Fibroblast of skin of abdomen (primary cell): ENCODE results near the gene FAM222A.

ENCODE experiments used
- DNase-seq: peaks from one replicate; pipeline ENCODE4 v3.0.0-alpha.2; 2013

FAM222A gene

DNA sequence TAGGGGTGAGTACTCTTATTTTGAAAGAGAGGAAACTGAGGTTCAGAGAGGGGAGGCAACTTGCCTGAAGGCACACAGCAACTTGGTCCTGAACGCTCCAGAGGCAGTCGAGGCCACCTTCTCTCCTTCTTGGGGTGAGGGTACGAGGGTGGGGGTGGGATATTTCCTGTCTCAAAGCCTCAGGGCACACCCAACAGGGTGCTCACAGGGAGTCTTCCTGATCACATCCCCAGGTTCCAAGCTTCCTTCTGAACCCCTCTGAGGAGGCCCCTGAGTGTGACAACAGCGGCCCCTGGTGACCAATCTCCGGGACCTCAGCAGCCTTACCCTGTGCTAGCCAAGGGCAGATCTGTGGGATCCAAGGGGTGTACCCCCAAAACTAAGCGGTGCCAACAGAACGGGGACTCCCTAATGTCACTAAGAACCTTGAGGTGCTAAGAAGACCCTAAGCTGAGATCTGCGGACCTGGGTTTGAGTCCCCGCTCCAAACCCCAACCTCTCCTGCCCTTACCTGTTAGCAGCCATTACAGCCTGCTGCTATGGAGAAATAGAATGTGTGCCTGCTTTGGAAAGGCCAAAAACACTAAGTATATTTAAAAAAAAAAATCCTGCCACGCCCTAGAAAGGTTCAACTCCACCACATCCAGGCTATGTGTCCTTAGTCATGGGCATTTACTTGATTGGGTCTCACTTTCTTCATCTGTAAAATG is 61.7 kb downstream of the FAM222A start:
- DNase-seq: peak; percentile 61

DNA sequence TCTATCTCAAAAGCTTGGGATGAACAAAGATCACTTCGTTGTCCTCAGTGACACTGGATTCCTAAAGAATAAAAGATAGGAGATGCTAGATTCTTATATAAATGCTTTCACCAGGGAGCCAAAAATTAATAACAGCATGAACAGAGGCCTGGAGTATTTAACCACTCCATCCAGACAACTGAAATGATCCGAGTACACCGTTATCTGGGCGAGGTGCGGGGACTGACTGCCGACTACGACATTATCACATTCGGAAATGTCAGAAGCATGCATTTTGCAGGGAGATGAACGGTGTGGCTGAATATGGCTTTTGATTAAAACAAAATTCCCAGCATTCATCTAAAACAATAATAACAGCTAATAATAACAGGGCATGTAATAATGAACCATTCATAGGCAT is 63.0 kb downstream of the FAM222A start:
- DNase-seq: no peak

DNA sequence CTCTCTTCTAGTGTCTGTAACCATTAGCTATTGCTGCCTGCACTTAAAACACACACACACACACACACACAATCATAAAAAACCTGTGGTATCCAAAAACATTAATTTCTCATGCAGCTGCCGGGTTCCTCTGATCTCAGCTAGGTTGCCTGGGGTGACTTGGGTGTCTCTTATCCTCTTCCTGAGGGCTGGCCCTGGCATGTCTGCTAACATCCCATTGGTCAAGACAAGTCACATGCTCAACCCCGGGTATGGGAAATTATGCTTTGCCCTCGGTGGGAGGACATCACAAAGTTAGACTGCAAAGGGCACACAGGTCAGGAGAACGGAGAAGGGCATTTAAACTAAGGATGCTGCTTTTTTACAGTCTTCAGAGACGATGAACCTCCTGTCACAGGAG is 63.9 kb downstream of the FAM222A start:
- DNase-seq: no peak

DNA sequence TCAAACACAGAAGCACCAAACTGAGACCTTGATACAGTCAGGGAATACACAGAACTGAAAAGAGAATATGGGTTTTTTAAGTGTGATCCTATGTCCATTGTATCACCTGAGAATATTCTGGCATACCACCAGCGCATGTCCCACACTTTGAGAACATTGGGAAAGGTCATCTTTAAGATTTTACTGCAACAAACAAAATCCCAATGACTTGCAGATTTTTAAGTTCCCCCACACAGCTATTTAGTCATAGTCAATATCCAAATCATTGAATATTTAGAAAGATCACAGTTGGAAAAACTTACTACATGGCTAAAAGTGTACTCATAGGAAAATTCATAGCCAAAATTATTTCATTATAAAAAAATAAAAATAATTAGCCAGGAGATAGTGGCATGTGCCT is 65.1 kb downstream of the FAM222A start:
- DNase-seq: no peak

DNA sequence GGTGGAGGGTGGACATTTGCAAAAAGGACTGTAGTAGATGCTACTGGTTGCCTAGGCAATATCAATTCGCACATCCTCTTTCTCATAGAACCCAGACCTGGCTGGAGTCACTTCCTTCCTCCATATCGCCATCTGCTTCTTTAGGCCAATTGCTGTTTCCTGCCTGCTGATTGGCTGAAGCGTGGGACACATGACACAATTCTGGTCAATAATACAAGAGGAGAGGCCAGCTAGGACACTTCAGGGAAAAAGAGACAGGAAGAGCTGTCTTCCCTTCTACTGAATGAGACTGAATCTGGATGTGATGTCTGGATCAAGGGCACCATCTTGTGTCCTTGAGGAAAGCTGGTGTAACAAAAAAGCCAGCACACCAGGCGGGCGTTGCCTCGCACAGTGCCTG is 65.8 kb downstream of the FAM222A start:
- DNase-seq: no peak

DNA sequence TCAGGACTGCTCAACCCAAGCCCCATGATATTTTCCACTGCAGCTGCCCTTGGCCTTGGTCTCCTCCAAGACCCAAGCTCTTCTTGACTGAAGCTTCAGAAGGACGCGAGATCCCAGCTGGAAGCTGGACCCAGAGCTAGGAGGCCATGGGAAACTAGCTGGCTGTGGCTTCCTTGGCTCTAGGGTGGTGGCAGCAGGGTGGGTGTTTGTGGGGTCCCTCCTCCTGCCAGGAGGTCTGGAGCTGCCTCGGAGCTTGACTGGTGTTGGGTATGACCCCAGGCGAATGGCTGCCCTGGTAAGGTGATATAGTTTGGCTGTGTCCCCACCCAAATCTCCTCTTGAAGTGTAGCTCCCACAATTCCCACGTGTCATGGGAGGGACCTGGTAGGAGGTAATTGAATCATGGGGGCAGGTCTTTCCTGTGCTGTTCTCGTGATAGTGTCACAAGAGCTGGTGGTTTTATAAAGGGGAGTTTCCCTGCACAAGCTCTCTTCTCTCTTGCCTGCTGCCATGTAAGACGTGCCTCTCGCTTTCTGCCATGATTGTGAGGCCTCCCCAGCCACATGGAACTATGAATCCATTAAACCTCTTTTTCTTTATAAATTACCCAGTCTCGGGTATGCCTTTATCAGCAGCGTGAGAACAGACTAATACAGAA is 68.2 kb downstream of the FAM222A start:
- no peak for DNase-seq

DNA sequence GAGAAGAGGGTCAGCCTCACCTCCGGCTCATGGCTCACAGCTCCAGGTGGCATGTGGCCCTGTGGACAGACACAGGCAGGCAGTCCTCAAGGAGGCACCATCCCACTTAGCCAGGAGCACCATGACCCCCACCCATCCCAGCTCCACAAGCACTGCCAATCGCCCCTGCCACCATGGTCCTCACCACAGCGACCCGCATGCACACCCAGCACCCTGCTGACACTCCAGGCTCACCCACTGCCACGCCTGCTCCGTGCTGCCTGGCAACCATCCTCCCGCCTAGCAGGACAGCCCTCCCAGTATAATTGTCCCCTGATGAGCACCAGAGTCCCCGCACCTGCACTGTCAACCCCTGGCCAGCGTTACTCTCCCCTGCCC is 68.7 kb downstream of the FAM222A start:
- DNase-seq: no peak

DNA sequence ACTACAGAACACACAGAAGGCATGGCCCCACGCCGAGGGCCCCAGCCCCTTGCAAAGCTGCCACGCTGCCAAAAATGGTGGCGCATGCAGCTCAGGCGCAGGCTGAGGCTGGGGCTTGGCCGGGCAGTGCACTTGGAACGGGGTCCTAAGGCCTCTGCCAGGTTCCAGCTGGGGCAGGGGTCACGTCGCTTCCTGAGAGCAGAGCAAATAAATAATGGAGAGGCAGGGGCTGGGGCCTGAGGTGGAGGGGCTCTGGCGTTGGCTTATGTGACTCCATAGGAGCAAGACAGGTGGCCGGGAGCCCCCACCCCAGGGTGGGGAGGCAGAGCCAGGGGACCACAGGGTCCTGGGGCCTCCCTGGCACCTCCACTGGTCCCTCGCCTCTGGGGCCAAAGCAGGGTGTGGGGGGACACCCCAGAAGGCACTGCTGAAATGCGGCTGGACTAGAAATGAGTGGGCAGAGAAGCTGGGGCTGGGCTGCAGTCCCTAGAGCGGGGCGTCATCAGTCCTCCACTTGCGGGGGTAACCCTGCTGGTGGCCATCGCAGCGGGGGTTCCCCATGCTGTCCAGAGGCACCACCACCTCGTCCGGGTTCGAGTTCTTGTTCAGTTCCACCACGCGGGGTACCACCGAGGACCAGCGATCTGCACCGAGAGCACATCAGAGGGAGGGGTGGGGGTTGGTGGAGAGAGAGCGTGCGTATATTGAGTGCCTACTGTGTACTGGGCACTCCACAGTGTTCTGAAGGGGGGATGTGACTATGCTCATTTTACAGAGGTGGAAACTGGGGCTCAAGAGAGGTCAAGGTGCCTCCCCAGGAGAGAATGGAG is 69.7 kb downstream of the FAM222A start:
- no peak for DNase-seq

DNA sequence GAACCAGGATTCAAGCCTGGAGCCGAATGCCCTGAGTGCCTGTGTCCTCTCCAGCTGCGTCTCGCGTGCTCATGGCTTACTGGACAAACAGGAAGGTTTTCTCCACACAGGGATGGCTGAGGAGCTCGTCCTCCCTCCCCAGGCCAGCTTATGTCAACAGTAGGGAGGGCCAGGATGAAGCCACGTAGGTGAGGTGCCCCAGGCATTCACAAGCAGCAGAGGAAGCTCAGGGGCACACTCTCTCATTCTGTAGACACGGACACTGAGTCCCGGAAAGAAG is 70.3 kb downstream of the FAM222A start:
- DNase-seq: no peak

DNA sequence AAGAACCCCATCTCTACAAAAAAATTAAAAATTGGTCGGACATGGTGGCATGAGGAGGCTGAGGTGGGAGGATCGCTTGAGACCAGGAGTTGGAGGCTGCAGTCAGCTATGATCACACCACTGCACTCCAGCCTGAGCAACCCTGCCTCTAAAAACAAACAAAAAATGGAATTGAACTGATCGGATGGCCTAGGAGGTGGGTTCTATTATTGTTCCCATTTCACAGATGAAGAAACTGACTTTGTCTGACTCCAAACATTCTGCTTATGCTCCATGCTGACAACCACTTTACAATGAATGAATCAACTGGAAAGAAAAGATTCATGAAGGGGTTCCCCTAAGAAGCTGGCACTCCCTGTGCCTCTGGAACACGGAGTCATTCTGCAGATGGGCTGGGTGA is 72.2 kb downstream of the FAM222A start:
- DNase-seq: no peak

DNA sequence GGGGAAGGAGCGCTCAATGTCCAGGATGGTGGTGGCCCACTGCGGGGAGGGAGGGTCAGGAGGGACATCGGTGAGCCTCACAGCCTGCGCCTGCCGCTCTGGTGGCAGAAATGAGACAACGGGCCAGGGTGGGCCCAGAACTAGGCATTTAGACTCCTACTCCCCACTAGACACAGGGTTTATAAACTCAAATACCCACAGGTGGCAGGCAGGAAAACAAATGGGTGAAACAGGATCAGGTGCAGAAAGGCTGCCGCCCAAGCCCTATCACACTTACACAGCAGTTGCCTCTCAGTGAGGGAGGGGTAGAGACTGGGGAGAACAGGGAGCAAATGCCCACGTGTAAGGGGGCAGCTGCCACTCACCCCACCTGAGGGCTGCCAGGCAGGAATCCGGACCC is 73.2 kb downstream of the FAM222A start:
- DNase-seq: no peak

DNA sequence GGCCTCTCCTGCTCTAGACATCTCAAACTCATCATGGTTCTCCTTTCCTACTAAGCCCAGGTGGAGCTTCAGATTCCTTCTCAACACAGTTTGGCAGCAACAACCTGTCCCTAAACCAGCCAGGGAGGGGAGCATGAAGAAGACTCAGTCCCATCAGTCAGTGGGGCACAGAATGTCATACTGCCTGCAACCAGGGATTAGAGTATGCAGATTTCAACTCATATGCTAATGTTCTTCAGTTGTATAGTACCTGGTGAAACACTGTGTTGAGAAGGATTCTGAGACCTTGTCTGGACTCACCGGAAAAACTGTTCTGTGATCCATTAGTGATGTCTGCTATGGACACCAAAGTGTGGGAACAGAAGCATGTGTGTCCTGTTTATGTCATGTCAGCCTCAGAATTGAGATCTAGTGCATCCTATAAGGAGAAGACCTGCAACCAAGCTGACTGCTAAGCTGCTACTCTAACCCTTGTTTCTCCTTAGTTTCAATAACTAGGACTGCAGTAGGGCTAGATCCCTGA is 76.0 kb downstream of the FAM222A start:
- DNase-seq: no peak

DNA sequence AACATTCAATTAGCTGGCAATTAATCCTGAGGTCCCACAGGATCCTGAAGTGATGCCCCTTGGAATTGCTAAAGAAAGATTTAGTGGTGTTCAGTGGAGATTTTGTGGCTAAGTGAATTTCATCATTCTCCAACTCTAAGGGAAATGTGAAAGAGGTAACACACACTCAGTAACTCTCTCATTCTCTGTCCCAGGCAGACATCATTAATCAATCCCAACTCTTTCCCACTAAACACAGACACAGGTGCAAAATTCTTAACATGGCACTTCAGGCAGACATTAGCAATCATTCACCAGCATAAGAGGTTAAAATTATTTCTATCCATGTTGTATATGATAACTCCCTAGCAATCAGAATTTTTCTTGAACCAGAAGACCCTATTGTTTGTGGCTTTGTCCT is 79.4 kb downstream of the FAM222A start:
- DNase-seq: no peak

DNA sequence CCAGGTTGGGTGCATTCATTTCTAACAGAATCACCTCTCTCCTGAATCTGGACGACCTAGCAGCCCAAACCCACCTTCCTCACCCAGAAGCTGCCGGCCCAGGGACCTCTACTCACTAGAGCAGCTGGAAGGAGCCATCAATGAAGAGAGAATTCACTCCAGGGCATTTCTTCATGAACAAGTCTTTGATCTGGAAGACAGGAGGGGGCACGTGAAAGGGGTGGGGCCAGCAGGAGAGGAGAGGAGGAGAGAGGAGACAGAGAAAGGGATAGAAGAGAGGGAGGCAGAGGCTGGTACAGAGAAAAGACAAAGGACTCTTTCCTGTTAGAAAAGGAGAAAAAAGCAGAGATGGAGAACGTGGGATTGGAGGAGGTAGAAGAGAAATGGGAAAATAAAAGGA is 79.8 kb downstream of the FAM222A start:
- no peak for DNase-seq

DNA sequence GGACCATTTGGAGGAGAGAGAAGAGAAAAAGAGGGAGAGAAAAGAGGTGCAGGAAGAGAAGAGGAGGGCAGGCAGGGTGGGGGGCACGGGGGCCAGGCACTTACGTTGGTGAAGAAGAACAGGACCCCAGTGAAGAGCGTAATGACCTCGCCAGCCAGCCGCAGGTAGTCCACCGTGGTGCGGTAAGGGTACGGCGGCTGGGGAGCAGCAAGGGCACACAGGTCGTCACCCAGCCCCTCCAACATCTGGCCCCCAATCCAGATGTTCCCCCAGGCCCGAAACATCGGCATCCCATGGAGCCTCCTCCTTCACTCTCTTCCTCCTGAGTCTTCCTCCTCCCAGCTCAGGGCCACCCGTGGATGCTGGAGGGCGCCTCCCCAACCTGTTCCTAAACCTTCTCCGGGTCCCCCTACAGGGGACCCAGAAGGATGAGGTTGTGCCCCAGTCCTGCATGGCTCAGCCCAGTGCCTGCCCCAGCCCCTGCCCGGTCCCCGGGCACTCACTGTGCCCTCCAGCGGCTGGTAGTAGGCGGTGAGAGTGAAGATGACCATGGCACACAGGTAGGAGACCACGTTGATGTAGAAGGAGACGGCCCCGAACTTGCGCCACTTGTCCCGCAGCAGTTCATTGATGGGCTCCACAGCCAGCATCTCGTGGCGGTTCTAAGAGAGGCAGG is 80.3 kb downstream of the FAM222A start:
- no peak for DNase-seq

DNA sequence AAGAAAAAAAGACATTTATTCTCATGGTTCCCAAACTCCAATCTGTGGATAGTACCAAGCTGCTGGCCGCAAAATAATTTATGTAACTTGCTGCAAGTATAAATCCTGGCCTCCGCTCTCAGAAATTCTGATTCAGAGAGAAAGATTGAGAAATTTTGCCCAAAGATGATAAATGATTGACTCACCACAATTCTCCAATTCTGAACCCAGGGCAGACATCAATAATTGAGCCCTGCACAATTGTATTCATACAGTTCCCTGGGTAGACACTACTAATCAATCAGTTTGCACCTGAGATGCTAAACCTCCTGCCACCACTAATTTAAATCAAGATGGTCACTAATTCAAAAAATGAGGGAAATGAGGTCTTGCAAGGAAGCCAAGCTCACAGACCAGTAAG is 81.4 kb downstream of the FAM222A start:
- DNase-seq: peak; percentile 41

DNA sequence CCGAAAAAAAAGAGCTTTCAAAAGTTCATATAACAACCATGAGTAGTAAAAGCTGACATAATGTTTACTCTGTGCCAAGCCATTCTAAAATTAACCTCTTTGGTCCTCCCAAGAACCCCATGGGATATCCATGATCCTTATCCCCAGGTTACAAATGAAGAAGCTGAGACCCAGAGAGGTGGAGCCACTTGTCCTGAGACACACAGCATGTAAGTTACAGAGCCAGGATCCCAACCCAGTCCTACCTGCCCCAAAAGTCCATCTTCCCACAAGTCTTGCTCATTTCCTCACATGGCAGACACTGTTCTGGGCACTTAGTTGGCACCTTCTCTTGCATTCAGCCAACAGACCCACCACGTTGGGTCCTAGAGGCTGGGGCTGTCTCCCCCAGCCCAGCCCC is 82.4 kb downstream of the FAM222A start:
- DNase-seq: no peak

DNA sequence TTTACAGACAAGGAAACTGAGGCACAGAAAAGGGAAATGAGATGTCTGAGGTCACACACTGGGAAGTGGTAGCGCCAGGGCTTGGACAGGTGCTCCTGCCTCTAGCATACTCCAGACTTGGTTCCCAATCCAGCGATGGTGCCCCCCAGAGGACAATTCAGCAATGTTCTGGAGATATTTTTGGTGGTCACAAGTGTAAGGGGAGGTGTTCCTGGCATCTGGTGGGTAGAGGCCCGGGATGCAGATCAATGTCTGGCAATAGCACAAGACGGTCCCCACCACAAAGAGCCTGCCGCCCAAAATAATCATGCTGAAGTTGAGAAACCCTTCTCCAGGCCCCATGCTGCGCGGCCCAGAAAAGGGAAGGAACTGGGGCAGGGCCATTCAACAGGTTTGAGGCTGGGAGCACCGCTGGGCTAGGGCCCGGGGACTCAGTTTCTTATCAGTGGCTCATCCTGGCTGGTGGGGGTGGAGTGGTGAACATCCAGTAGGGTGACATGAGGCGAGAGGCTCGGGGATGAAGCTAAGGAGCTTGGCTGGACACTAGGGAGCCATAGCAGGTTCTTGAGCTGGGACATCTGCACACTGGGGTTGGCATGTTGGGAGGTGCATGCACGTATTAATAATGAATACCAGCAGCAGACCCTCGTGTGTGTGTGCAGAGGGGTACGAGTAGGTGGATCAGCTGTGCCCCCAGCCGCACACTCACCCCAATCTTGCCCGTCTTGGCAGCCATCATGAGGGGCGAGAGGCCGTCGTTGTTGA is 84.5 kb downstream of the FAM222A start:
- DNase-seq: no peak

DNA sequence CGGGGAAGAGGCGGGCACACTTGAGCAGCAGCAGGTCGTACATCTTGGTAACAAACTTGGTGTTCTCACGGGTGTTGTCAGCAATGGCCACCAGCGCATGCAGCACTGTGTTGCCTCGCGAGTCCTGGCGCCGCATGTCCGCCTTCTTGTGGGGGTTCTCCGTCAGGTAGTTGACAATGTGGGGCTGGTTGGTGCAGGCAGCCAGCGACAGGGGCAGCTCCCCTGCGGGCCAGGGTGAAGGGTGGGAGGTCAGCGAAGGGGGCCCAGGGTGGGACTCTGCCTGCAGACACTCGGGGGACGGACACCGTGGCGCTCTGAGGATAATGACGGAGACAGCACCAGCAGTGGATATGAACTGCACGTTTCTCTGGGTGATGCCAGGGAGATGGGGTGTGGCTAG is 85.1 kb downstream of the FAM222A start:
- no peak for DNase-seq

DNA sequence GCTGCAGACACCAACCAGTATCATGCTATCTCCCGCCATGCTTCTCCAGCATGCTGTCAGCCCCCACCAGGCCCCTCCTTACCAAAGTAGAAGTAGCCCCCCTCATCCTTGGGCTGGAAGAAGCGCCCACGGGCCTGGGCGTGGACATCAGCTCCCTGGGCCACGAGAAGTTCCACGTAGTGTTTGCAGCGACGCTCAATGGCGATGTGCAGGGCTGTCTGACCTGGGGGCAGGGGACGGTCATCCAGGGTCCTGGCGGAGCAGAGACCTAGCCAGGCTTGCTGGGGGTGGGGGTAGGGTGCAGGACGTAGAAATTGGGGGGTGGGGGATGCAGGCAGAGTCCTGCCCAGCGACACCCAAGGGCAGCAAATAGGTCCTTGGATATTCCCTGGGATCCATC is 86.9 kb downstream of the FAM222A start:
- no peak for DNase-seq

DNA sequence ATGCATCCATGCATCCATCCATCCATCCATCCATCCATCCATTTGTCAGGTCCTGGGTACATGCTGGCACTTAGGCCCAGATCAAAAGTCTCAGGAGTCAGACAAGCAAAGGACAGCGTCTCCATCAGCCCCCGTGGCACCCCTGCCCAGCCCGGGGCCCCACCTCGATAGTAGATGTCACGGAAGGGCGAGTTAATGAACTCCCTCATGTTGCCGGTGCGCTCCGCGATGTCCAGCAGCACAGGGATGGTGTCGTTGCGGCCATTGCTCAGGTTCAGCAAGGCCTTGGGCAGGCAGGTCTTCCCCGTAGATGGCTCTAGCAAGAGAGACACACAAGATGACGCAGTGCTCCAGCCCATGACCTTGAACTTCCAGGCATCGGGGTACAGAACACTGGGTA is 89.2 kb downstream of the FAM222A start:
- no peak for DNase-seq

DNA sequence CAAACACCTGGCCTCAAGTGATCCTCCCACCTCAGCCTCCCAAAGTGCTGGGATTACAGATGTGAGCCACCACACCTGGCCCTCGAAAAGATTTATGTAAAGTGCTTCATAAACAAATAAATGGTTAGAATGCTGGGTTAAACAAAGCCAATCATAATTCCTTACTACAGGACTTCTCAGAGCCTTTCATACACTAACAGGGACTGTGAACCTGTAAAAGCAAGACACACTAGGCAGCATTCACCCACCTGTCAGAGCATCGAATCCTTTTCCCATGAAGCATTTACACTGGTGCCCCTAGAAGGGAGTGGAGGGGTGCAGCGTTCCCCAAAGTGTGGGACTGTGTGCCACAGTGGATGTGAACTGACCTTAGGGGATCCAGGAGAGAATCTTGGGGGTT is 90.1 kb downstream of the FAM222A start:
- DNase-seq: no peak
